Measurements from ENCODE around the gene SPART.
A peak's percentile ranks its signal among the peaks of the same experiment; 100 is the strongest.

SPART gene

DNA sequence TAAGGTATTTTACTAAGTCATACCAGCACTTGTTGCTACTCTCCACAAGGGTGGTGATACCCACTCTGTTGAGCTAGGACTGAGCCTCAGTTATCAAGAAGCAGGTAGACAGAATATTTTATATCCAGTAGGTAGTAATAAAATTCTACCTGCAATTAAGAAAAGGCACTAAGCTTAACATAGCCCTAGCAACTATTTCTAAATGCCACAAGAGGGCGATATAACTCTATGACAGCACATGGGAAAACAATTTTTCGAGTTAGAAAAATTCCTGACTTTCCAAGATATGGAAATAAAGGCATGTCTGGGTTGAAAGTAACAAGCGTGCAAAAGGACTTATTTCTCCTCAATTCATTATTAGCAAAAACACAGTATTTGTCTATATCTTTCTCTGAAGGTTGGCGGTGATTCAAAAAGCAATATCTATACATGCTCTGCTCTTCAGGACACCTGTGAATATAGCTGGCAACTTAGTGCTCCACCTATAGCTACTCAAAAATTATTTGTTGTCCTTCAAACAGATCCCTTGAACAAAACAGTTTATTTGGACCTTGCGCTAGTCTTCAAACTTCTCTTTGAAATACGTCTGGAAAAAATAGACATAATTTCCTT is 63.3 kb downstream of the SPART start:
- H3K27ac ChIP-seq = no peak overlapping the region
- no peak for TF ChIP-seq ZFX (IDR thresholded peaks at IDR 0.05)
- TF ChIP-seq, protein P1, sequence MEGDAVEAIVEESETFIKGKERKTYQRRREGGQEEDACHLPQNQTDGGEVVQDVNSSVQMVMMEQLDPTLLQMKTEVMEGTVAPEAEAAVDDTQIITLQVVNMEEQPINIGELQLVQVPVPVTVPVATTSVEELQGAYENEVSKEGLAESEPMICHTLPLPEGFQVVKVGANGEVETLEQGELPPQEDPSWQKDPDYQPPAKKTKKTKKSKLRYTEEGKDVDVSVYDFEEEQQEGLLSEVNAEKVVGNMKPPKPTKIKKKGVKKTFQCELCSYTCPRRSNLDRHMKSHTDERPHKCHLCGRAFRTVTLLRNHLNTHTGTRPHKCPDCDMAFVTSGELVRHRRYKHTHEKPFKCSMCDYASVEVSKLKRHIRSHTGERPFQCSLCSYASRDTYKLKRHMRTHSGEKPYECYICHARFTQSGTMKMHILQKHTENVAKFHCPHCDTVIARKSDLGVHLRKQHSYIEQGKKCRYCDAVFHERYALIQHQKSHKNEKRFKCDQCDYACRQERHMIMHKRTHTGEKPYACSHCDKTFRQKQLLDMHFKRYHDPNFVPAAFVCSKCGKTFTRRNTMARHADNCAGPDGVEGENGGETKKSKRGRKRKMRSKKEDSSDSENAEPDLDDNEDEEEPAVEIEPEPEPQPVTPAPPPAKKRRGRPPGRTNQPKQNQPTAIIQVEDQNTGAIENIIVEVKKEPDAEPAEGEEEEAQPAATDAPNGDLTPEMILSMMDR (conservative IDR thresholded peaks at IDR 0.05) = peak; percentile 86

DNA sequence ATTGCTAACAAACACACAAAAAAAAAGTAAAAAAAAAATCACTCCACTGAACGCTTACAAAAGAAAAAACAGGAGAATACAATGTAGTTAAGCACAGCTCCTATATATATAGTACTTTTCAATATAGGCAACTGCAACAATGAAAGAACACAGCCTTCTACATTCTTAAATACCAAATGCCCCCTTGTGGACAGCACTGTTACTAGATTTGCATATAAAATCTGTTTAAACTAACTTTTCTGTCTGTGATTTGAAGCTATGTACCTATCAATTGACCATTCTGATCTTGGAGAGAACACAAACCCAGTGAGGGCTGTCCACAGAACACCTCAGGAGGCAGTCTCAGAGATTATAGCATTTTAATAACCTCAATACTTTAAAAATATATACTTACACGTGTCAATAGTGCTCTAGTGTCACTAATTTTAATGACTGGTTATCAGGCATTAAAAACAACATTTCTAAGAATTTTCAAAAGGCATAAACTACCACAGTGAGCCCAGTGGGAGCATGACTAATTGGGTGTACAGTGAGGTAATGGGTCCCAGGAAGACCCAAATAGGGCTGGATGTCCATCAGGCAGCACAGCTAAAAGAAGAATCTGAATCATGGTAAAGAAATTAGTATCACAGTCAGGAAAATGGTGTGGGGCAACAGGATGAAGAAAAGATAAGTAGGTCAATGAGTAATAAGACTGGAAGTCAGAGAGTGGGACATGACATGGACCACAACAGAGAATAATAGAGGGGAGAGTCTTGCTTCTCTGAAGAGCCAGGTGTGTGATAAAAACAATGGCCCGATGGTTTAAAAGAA is 70.8 kb downstream of the SPART start:
- TF ChIP-seq ZFX (IDR thresholded peaks at IDR 0.05) = no peak
- TF ChIP-seq, protein P1 (conservative IDR thresholded peaks at IDR 0.05) = peak; percentile 64
- H3K27ac ChIP-seq = no peak overlapping the region

DNA sequence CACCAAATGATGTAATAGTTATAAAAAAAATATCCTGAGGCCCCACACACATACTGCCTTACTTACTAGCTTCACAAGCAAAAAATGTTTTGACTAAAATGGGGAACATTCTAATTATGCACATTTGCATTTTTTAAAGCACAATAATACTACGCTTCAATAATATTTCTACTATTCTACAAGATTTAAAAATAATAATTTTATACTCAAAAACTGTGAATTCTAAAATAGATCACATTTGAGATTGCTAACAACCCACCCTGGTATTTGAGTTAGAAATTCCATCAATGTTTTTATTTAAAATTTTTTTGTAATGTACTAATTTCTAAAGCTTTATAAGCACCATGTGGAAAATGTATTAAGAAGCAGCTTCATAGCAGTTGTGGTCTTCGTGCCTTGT is 72.8 kb downstream of the SPART start:
- no peak overlapping the region for H3K27ac ChIP-seq
- no peak for TF ChIP-seq ZFX (IDR thresholded peaks at IDR 0.05)
- TF ChIP-seq, protein P1 (conservative IDR thresholded peaks at IDR 0.05) = no peak

DNA sequence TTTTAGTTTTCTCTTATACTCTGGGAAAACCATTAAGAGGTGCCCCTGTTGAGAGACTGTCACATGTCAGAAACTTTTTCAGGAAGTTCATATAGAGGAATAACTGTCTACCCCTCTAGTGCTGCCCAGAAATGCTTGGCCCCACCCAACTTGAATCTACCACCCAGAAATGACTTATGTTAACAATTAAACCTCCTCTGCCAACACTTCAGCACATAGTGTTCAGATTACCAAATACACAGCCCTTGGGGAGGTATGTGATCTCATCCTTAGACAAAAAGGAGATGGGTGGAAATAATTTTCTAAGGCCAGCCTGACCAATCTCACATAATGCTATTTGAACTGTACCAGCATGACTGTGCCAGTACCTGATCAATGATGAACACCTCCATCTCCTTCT is 84.2 kb downstream of the SPART start:
- H3K27ac ChIP-seq = no peak overlapping the region
- no peak for TF ChIP-seq ZFX (IDR thresholded peaks at IDR 0.05)
- TF ChIP-seq, protein P1 (conservative IDR thresholded peaks at IDR 0.05) = no peak

DNA sequence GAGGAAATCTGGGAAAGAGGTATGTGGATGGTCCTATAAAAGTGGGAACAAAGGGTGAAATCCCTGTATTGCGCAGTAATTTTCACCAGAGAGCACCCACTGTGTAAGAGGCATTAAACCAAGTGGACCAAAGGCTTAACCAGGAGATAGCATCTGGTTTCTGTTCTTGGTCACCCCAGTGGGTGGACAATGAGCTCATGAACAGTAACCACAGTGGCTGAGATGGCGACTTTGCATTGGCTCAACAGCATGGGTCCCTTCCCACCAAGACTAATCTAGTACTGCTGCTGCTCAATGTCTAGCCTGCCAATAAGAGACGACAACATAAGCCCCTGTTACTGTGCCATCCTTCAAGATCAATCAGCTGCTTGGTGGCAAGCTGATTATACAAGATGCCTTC is 85.2 kb downstream of the SPART start:
- no peak overlapping the region for H3K27ac ChIP-seq
- TF ChIP-seq, protein P1 (conservative IDR thresholded peaks at IDR 0.05) = no peak
- no peak for TF ChIP-seq ZFX (IDR thresholded peaks at IDR 0.05)

DNA sequence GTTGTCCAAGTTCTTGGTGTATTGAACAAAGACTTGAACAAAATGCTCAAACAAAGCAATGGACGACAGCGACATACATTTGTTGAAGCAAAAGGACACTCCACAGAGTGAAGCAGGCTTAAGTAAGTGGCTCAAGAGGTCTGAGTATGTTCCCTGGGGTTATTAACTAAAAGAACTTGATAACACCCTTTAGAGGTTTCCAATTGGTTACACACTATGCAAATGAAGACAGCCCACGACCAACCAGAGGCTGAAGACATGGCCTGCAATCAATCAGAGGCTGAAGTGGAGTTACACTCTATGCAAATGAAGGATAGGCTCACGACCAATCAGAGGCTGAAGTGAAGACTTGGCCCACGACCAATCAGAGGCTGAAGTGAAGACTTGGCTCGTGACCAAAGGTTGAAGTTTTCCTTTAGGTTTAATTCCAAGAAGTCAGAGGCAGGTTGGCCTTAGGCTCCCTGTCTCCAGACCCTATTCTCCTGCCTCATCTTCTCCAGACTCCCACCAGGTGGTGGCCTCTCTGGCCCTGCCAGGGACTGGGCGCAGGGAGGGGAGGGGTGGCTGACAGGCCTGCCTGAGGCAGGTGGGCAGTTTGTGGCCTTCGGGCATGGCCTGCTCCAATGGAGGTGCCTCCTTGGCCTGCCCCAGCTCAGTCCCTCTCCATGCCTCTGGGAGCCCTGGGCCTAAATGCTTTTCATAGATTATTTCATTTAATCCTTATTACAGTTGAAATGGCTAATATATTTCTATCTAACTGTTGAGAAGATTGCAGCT is 86.6 kb downstream of the SPART start:
- TF ChIP-seq ZFX (IDR thresholded peaks at IDR 0.05) = no peak
- TF ChIP-seq, protein P1 (conservative IDR thresholded peaks at IDR 0.05) = no peak
- no peak overlapping the region for H3K27ac ChIP-seq

DNA sequence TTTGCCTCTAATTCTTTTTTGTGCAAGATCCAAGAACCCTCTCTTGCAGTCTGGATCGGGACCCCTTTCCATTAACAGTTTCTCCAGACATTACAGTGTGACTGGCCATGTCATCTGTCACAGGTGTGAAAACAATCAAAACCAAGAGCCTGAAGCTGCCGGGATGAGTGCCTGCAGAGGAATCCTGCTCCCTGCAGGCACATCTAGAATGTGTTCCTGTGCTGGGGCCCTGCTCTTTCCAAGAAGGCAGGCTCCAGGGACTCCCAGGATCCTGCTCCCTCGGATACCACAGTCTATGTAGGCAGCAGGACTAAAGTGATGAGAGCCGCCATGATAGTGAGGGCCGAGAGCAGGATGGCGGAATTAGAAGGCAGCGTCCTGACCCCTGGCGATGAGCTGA is 87.4 kb downstream of the SPART start:
- TF ChIP-seq ZFX (IDR thresholded peaks at IDR 0.05) = no peak
- TF ChIP-seq, protein P1 (conservative IDR thresholded peaks at IDR 0.05) = no peak
- H3K27ac ChIP-seq = no peak overlapping the region

Data from C4-2B (cell line).